ENCODE data around the gene KRTAP5-6.
A peak's percentile ranks its signal among the peaks of the same experiment; 100 is the strongest.

Gene KRTAP5-6

GRCh38 chr11:1696608-1697570 is at the start of gene KRTAP5-6:
TSS of gene KRTAP5-6 (plus strand) at chr11:1697195. CDS start at chr11:1697246, 51 bp downstream.
- DNase-seq: no peak

GRCh38 chr11:1647901-1648652 is 48.9 kb upstream of the KRTAP5-6 start:
- no peak for DNase-seq

- no peak for DNase-seq
Measured at GRCh38 chr11:1648653-1649420, 48.2 kb upstream of the KRTAP5-6 start.

GRCh38 chr11:1650034-1650917 is 46.7 kb upstream of the KRTAP5-6 start:
- DNase-seq: no peak

- DNase-seq: no peak
Measured at GRCh38 chr11:1650918-1651262, 46.1 kb upstream of the KRTAP5-6 start.

- no peak for DNase-seq
Measured at GRCh38 chr11:1651411-1651980, 45.5 kb upstream of the KRTAP5-6 start.

GRCh38 chr11:1652026-1652425 is 45.0 kb upstream of the KRTAP5-6 start:
- no peak for DNase-seq

- no peak for DNase-seq
Measured at GRCh38 chr11:1652442-1652770, 44.6 kb upstream of the KRTAP5-6 start.

- DNase-seq: peak; percentile 78
Measured at GRCh38 chr11:1652771-1653540, 44.0 kb upstream of the KRTAP5-6 start.

- DNase-seq: no peak
Measured at GRCh38 chr11:1653541-1654387, 43.2 kb upstream of the KRTAP5-6 start.

GRCh38 chr11:1654388-1655167 is 42.4 kb upstream of the KRTAP5-6 start:
- no peak for DNase-seq

GRCh38 chr11:1655168-1656060 is 41.6 kb upstream of the KRTAP5-6 start:
- no peak for DNase-seq

GRCh38 chr11:1656061-1656441 is 40.9 kb upstream of the KRTAP5-6 start:
- DNase-seq: no peak

- no peak for DNase-seq
Measured at GRCh38 chr11:1656670-1657069, 40.3 kb upstream of the KRTAP5-6 start.

GRCh38 chr11:1659506-1659905 is 37.5 kb upstream of the KRTAP5-6 start:
- DNase-seq: no peak

GRCh38 chr11:1660111-1660867 is 36.7 kb upstream of the KRTAP5-6 start:
- DNase-seq: no peak

Measured in stimulated activated CD4-positive, alpha-beta T cell treated with anti-CD3 and anti-CD28 coated beads, Interleukin-4, amount 100 ng/mL, for 1 hour (primary cell).